Mesothelial cell of epicardium (in vitro differentiated cells): ENCODE data around the gene TRPM3. TPM values are rescaled to one million over a fixed set of nuclear protein-coding genes. Genes with fewer than 3 reads are reported as not detected.

Source experiments
- DNase-seq, 2 experiments: peaks; one replicate each; pipeline ENCODE4 v3.0.0; 2021; ENCODE audit warnings: low spot score in 2 of 2; ENCODE audit not compliant: unreplicated experiment in 2 of 2
- H3K27ac Mint-ChIP-seq: 2 replicates; pipeline ENCODE4 v1.8.0; 2021; ENCODE audit warnings: mixed read lengths
- H3K27me3 Mint-ChIP-seq: 2 replicates; pipeline ENCODE4 v1.8.0; 2021; ENCODE audit warnings: low read depth, mixed read lengths
- H3K36me3 Mint-ChIP-seq: 2 replicates; pipeline ENCODE4 v1.8.0; 2021; ENCODE audit warnings: mixed read lengths
- H3K4me1 Mint-ChIP-seq: 2 replicates; pipeline ENCODE4 v1.8.0; 2021; ENCODE audit warnings: mixed read lengths
- H3K4me3 Mint-ChIP-seq: 2 replicates; pipeline ENCODE4 v1.8.0; 2021; ENCODE audit warnings: mild to moderate bottlenecking, moderate library complexity, mixed read lengths
- H3K9me3 Mint-ChIP-seq: 2 replicates; pipeline ENCODE4 v1.8.0; 2021; ENCODE audit warnings: mixed read lengths
- CTCF ChIP-seq: fragments of 200-600 bp; sonication (generic); IDR thresholded peaks from one replicate; pipeline ENCODE4 v1.5.0; 2021; ENCODE audit warnings: antibody characterized with exemption; ENCODE audit not compliant: unreplicated experiment
- total RNA-seq: library from RNA; stranded (reverse); gene quantifications from 3 replicates; pipeline ENCODE4 v1.2.1, GENCODE V29; 2021

The TRPM3 gene
- total RNA-seq, 1 donor from 2014 or later = 1.6 TPM

- H3K27me3 Mint-ChIP-seq = no peaks in the 10 kb centered on the region
- no peak overlapping the region for H3K4me3 Mint-ChIP-seq
- H3K27ac Mint-ChIP-seq = peak overlapping the region; percentile 75
- no peaks in the 10 kb centered on the region for H3K36me3 Mint-ChIP-seq
- peak in 1 of 2 experiments; percentile 55 for DNase-seq
- TF ChIP-seq CTCF = no peak
- peaks cover 24% of the 10 kb centered on the region for H3K4me1 Mint-ChIP-seq
- no peaks in the 10 kb centered on the region for H3K9me3 Mint-ChIP-seq
Measured at GRCh38 chr9:70602321-70603019, 519.0 kb downstream of the TRPM3 start.

GRCh38 chr9:70601000-70601951 lies 520.1 kb downstream of the TRPM3 start:
- H3K4me3 Mint-ChIP-seq = peak overlapping the region; percentile 5
- DNase-seq = peak; percentile 60 to 75
- H3K27me3 Mint-ChIP-seq = no peaks in the 10 kb centered on the region
- peak overlapping the region; percentile 75 for H3K27ac Mint-ChIP-seq
- TF ChIP-seq CTCF = no peak
- peaks cover 24% of the 10 kb centered on the region for H3K4me1 Mint-ChIP-seq
- no peaks in the 10 kb centered on the region for H3K9me3 Mint-ChIP-seq
- H3K36me3 Mint-ChIP-seq = no peaks in the 10 kb centered on the region

- Mint-ChIP-seq H3K9me3 (no peaks in the 10 kb centered on the region), H3K4me1 (peaks cover 24% of the 10 kb centered on the region), H3K36me3 (no peaks in the 10 kb centered on the region), H3K27ac (peak overlapping the region; percentile 75), H3K4me3 (no peak overlapping the region), H3K27me3 (no peaks in the 10 kb centered on the region)
- no peak for DNase-seq
- TF ChIP-seq CTCF = no peak
Measured at GRCh38 chr9:70600506-70600905, 520.9 kb downstream of the TRPM3 start.

- H3K27ac Mint-ChIP-seq = no peak overlapping the region
- no peak for DNase-seq
- no peak for TF ChIP-seq CTCF
- H3K27me3 Mint-ChIP-seq = no peaks in the 10 kb centered on the region
- no peak overlapping the region for H3K4me3 Mint-ChIP-seq
- H3K36me3 Mint-ChIP-seq = no peaks in the 10 kb centered on the region
- H3K4me1 Mint-ChIP-seq = peaks cover 26% of the 10 kb centered on the region
- H3K9me3 Mint-ChIP-seq = no peaks in the 10 kb centered on the region
Measured at GRCh38 chr9:70597886-70598285, 523.5 kb downstream of the TRPM3 start.

GRCh38 chr9:70595211-70595610 lies 526.2 kb downstream of the TRPM3 start:
- Mint-ChIP-seq H3K4me3 (no peak overlapping the region), H3K27ac (no peak overlapping the region), H3K36me3 (no peaks in the 10 kb centered on the region), H3K4me1 (peaks cover 6% of the 10 kb centered on the region), H3K27me3 (no peaks in the 10 kb centered on the region), H3K9me3 (no peaks in the 10 kb centered on the region)
- DNase-seq = no peak
- TF ChIP-seq CTCF = no peak
